GM12873 (cell line): ENCODE results near the gene CFAP73.
A peak's percentile ranks its signal among the peaks of the same experiment; 100 is the strongest.

Experiments
- TF ChIP-seq, protein P1 (sequence below): IDR thresholded peaks from 2 replicates; pipeline ENCODE4 v1.5.1; 2012; ENCODE audit warnings: low read depth, mild to moderate bottlenecking, moderate library complexity, low read length, control low read depth; ENCODE audit not compliant: insufficient read depth; ENCODE audit errors: missing control alignments

CFAP73 gene

GRCh38 chr12:113172185-113172584 lies 22.7 kb downstream of the CFAP73 start:
- TF ChIP-seq, protein P1, sequence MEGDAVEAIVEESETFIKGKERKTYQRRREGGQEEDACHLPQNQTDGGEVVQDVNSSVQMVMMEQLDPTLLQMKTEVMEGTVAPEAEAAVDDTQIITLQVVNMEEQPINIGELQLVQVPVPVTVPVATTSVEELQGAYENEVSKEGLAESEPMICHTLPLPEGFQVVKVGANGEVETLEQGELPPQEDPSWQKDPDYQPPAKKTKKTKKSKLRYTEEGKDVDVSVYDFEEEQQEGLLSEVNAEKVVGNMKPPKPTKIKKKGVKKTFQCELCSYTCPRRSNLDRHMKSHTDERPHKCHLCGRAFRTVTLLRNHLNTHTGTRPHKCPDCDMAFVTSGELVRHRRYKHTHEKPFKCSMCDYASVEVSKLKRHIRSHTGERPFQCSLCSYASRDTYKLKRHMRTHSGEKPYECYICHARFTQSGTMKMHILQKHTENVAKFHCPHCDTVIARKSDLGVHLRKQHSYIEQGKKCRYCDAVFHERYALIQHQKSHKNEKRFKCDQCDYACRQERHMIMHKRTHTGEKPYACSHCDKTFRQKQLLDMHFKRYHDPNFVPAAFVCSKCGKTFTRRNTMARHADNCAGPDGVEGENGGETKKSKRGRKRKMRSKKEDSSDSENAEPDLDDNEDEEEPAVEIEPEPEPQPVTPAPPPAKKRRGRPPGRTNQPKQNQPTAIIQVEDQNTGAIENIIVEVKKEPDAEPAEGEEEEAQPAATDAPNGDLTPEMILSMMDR, result no peak

GRCh38 chr12:113173081-113173698 lies 23.7 kb downstream of the CFAP73 start:
- TF ChIP-seq, protein P1, result no peak

GRCh38 chr12:113174461-113175384 lies 25.2 kb downstream of the CFAP73 start:
- TF ChIP-seq, protein P1, result peak; percentile 96

DNA sequence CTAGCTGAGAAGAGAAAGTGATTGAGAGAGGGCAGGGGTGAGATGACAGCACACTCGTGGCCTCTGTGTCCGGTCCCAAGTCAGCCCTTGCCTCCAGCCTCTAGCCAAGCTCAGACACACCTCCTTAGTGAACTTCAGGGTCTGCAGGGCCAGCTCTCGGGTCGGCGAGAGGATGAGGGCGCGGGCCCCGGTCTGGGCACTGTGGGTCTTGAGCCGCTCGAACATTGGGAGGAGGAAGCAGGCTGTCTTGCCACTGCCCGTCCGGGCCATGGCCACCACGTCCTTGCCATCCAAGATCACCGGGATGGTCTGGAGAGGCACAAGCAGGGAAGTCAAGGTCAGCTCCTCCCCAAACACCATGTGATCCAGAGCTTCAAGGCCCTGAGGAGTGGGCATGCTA lies 29.5 kb downstream of the CFAP73 start:
- TF ChIP-seq, protein P1, result no peak

GRCh38 chr12:113180333-113180732 lies 30.8 kb downstream of the CFAP73 start:
- TF ChIP-seq, protein P1, result no peak

GRCh38 chr12:113181975-113182374 lies 32.5 kb downstream of the CFAP73 start:
- TF ChIP-seq, protein P1, result no peak

GRCh38 chr12:113183030-113183589 lies 33.6 kb downstream of the CFAP73 start:
- TF ChIP-seq, protein P1, result no peak
